IMR-90 (cell line): ENCODE measurements around the gene FAT1. TPM values are rescaled to one million over a fixed set of nuclear protein-coding genes. Genes with fewer than 3 reads are reported as not detected.

ENCODE experiments used
- ATAC-seq: fragments of 200-7000 bp; cut with Tn5 transposase; 2 replicates; pipeline ENCODE4 v1.9.1; 2020; ENCODE audit warnings: low read depth, mild to moderate bottlenecking, moderate library complexity
- BruUV-seq: library from RNA; stranded (reverse); fragments of 400-500 nt; replicated peaks from 2 replicates; lab custom pipeline; 2021; lab: Mats Ljungman, UMichigan
- CTCF ChIA-PET: fragments of 300-600 bp; formaldehyde crosslinking; extraction: SDS; loops from one replicate; lab custom pipeline; 2021; ENCODE audit warnings: antibody characterized with exemption; lab: Yijun Ruan, JAX
- POLR2A ChIA-PET: fragments of 300-600 bp; sonication (Branson Sonifier 250); formaldehyde crosslinking; loops from one replicate; lab custom pipeline; 2022; ENCODE audit warnings: antibody characterized with exemption; ENCODE audit not compliant: unreplicated experiment; lab: Charles Lee
- DNase-seq: peaks from one replicate; pipeline ENCODE4 v3.0.0; 2013
- H2AFZ ChIP-seq: replicated peaks from 2 replicates; pipeline ENCODE3; 2013; ENCODE audit warnings: low read length, mild to moderate bottlenecking; ENCODE audit not compliant: poor library complexity
- H2AK5ac ChIP-seq: 2 replicates; pipeline ENCODE4 v1.6.1; 2013; ENCODE audit warnings: low read depth, low read length, inconsistent platforms
- H2AK9ac ChIP-seq: replicated peaks from 2 replicates; pipeline ENCODE3; 2013; ENCODE audit warnings: mild to moderate bottlenecking, low read depth, low read length, moderate library complexity; ENCODE audit not compliant: poor library complexity
- H2BK120ac ChIP-seq: 2 replicates; pipeline ENCODE4 v1.6.1; 2013; ENCODE audit warnings: low read depth, low read length, inconsistent platforms
- H2BK15ac ChIP-seq: 3 replicates; pipeline ENCODE4 v1.6.1; 2013; ENCODE audit warnings: low read depth, low read length, inconsistent platforms
- H2BK20ac ChIP-seq: 2 replicates; pipeline ENCODE4 v1.6.1; 2013; ENCODE audit warnings: low read depth, mild to moderate bottlenecking, inconsistent platforms, low read length, moderate library complexity
- H2BK5ac ChIP-seq: 2 replicates; pipeline ENCODE4 v1.6.1; 2013; ENCODE audit warnings: mild to moderate bottlenecking, low read depth, low read length, inconsistent platforms; ENCODE audit not compliant: poor library complexity, severe bottlenecking
- H3K14ac ChIP-seq: replicated peaks from 2 replicates; pipeline ENCODE4 v1.6.1; 2013; ENCODE audit warnings: low read depth, low read length, inconsistent platforms
- H3K18ac ChIP-seq: 2 replicates; pipeline ENCODE4 v1.6.1; 2013; ENCODE audit warnings: low read depth, low read length, control low read depth
- H3K23ac ChIP-seq: 2 replicates; pipeline ENCODE4 v1.6.1; 2013; ENCODE audit warnings: low read depth, low read length, inconsistent platforms
- H3K27ac ChIP-seq: 2 replicates; pipeline ENCODE4 v1.5.1; 2013; ENCODE audit warnings: mild to moderate bottlenecking, control low read depth, low read length; ENCODE audit not compliant: insufficient read depth
- H3K27me3 ChIP-seq: 2 replicates; pipeline ENCODE4 v1.6.1; 2013; ENCODE audit warnings: low read length; ENCODE audit not compliant: control insufficient read depth, insufficient read depth
- H3K36me3 ChIP-seq: 2 replicates; pipeline ENCODE4 v1.6.1; 2013; ENCODE audit warnings: low read length, mixed read lengths; ENCODE audit not compliant: control insufficient read depth, insufficient read depth
- H3K4ac ChIP-seq: 2 replicates; pipeline ENCODE4 v1.6.1; 2013; ENCODE audit warnings: low read depth, low read length, inconsistent platforms
- H3K4me1 ChIP-seq: 2 replicates; pipeline ENCODE4 v1.6.1; 2013; ENCODE audit warnings: low read length, mixed read lengths; ENCODE audit not compliant: control insufficient read depth, insufficient read depth
- H3K4me2 ChIP-seq: 2 replicates; pipeline ENCODE4 v1.6.1; 2013; ENCODE audit warnings: low read depth, mild to moderate bottlenecking, control low read depth, low read length, moderate library complexity
- H3K4me3 ChIP-seq: 2 replicates; pipeline ENCODE4 v1.5.1; 2013; ENCODE audit warnings: low read depth, mild to moderate bottlenecking, control low read depth, low read length, moderate library complexity; ENCODE audit not compliant: insufficient read depth
- H3K56ac ChIP-seq: 2 replicates; pipeline ENCODE4 v1.6.1; 2013; ENCODE audit warnings: low read length, inconsistent platforms; ENCODE audit not compliant: insufficient read depth; ENCODE audit errors: extremely low read depth
- H3K79me1 ChIP-seq, 2 experiments: 2 replicates each; pipeline ENCODE4 v1.6.1; 2013; ENCODE audit warnings: low read length in 2 of 2, inconsistent platforms in 1 of 2, low read depth in 1 of 2
- H3K9ac ChIP-seq: 2 replicates; pipeline ENCODE4 v1.6.1; 2013; ENCODE audit warnings: low read depth, low read length, control low read depth
- H3K9me1 ChIP-seq: 2 replicates; pipeline ENCODE4 v1.6.1; 2013; ENCODE audit warnings: low read length, inconsistent platforms; ENCODE audit not compliant: insufficient read depth
- H3K9me3 ChIP-seq: 2 replicates; pipeline ENCODE4 v1.6.1; 2013; ENCODE audit warnings: low read length; ENCODE audit not compliant: control insufficient read depth, insufficient read depth
- H4K20me1 ChIP-seq: 2 replicates; pipeline ENCODE4 v1.6.1; 2013; ENCODE audit warnings: low read length, inconsistent platforms; ENCODE audit not compliant: insufficient read depth
- H4K5ac ChIP-seq: 2 replicates; pipeline ENCODE4 v1.6.1; 2013; ENCODE audit warnings: mild to moderate bottlenecking, low read depth, low read length, control low read depth
- H4K8ac ChIP-seq, 2 experiments: 2 replicates each; pipeline ENCODE4 v1.6.1; 2013; ENCODE audit warnings: low read depth in 2 of 2, low read length in 2 of 2, control low read depth in 1 of 2, inconsistent platforms in 1 of 2
- H4K91ac ChIP-seq: 2 replicates; pipeline ENCODE4 v1.6.1; 2013; ENCODE audit warnings: low read depth, low read length, inconsistent platforms; ENCODE audit not compliant: insufficient read depth
- ELK1 ChIP-seq: fragments of 150-350 bp; IDR thresholded peaks from 2 replicates; pipeline ENCODE4 v1.6.1; 2016; ENCODE audit warnings: low read depth, mild to moderate bottlenecking, low read length, moderate library complexity, borderline replicate concordance
- MXI1 ChIP-seq: IDR thresholded peaks from 2 replicates; pipeline ENCODE4 v1.6.1; 2012; ENCODE audit warnings: low read depth, mild to moderate bottlenecking, low read length, moderate library complexity, borderline replicate concordance
- WGBS, 2 experiments: methylation state at CpG; one replicate each; pipeline versions ENCODE4 v1.1.5 to v1.1.7; 2013; ENCODE audit warnings: missing lambda C conversion rate in 2 of 2; ENCODE audit not compliant: insufficient read length in 1 of 2; ENCODE audit errors: extremely low coverage in 2 of 2; 5-methylcytosine and 5-hydroxymethylcytosine counted together
- dilution Hi-C: fragments of 300-500 bp; cut with HindIII; formaldehyde crosslinking; loops from one replicate; pipeline ENCODE4 v1.14.3; 2018; ENCODE audit warnings: low sequenced_read_pairs; ENCODE audit not compliant: unreplicated experiment
- in situ Hi-C: fragments of 300-500 bp; cut with MboI; formaldehyde crosslinking; loops from 3 replicates; pipeline ENCODE4 v1.14.3; 2019; ENCODE audit warnings: low sequenced_read_pairs, inconsistent platforms, mixed read lengths
- intact Hi-C: fragments of 100-400 bp; cut with micrococcal nuclease; formaldehyde crosslinking; loops from 2 replicates; pipeline ENCODE4 v1.10.0; 2022
- polyA plus RNA-seq, 3 experiments: library from polyadenylated mRNA; depleted of rRNA; stranded (reverse); fragments of >200 nt; gene quantifications; 2 replicates each; pipeline ENCODE4 v1.2.3, GENCODE V29; 2012; ENCODE audit warnings: low replicate concordance in 1 of 3
- total RNA-seq: library from RNA; depleted of rRNA; stranded (reverse); fragments of >200 nt; gene quantifications from 2 replicates; pipeline ENCODE4 v1.2.3, GENCODE V29; 2012

FAT1 gene
- total and polyA plus RNA-seq, 2 of the 4 experiments (the other 2 are of a cell fraction): 156 to 519 TPM

GRCh38 chr4:186644737-186645261 lies 78.9 kb downstream of the FAT1 start:
- dilution Hi-C loops: no loop called here
- no peak overlapping the region for H3K56ac ChIP-seq
- no peak for ATAC-seq

More at GRCh38 chr4:186644737-186645261, 78.9 kb downstream of the FAT1 start:
- Histone ChIP-seq H4K91ac (no peak overlapping the region), H3K27ac (peak overlapping the region; percentile 43), H3K36me3 (peaks cover 46% of the 10 kb centered on the region), H2AK9ac (no peak overlapping the region), H3K9me1 (peaks cover 17% of the 10 kb centered on the region), H2AFZ (no peak overlapping the region), H2BK120ac (no peak overlapping the region), H4K8ac (peak overlapping the region; percentile 2 to 28; a peak in 1 of 4 replicates), H3K23ac (no peak overlapping the region), H3K14ac (peak overlapping the region; percentile 31), H2BK5ac (peak overlapping the region; percentile 31), H2BK15ac (peak overlapping the region; percentile 26; the same call in 1 of the 3 replicates), H3K9ac (no peak overlapping the region), H3K4me2 (peak overlapping the region; percentile 59), H2AK5ac (peak overlapping the region; percentile 86; the same call in 1 of the 2 replicates), H4K20me1 (peaks cover 72% of the 10 kb centered on the region), H3K18ac (peak overlapping the region; percentile 64; the same call in 1 of the 2 replicates), H3K27me3 (no peaks in the 10 kb centered on the region), H3K4me3 (no peak overlapping the region), H3K4ac (peak overlapping the region; percentile 17; the same call in 1 of the 2 replicates), H2BK20ac (no peak overlapping the region), H3K4me1 (peaks cover 13% of the 10 kb centered on the region), H3K9me3 (no peaks in the 10 kb centered on the region), H3K79me1 (peaks cover 34 to 79% of the 10 kb centered on the region in 2 experiments), H4K5ac (no peak overlapping the region)
- WGBS, 2 experiments: 63% methylated on average over 4 of the region's 9 CpGs; no CpG with 5 or more reads in 1 of the 2 experiments
- CTCF ChIA-PET: no interaction called here
- POLR2A ChIA-PET: no interaction called here
- in situ Hi-C loops: no loop called here
- intact Hi-C loops: no loop called here
- BruUV-seq: no TSS peak
- DNase-seq: peak; percentile 40
- TF ChIP-seq ELK1 (no peak), MXI1 (0 out of 2 replicates have a peak, but pooled peaks have one; percentile 23)
